Neuronal stem cell (in vitro differentiated cells): Measurements from ENCODE around the gene DOHH.
A peak's percentile ranks its signal among the peaks of the same experiment; 100 is the strongest.

Source experiments
- DNase-seq: peaks from one replicate; pipeline ENCODE4 v3.0.0-alpha.2; 2013; ENCODE audit warnings: low spot score
- H2AFZ ChIP-seq: one replicate; pipeline ENCODE4 v1.6.1; 2013; ENCODE audit warnings: mild to moderate bottlenecking, low read length, inconsistent platforms
- H2AK5ac ChIP-seq: 2 replicates; pipeline ENCODE4 v1.6.1; 2013; ENCODE audit warnings: low read depth, mild to moderate bottlenecking, inconsistent platforms, low read length, moderate library complexity, mixed read lengths
- H2BK120ac ChIP-seq: 2 replicates; pipeline ENCODE4 v1.6.1; 2013; ENCODE audit warnings: low read depth, mild to moderate bottlenecking, inconsistent platforms, low read length, moderate library complexity, mixed read lengths
- H2BK12ac ChIP-seq: one replicate; pipeline ENCODE4 v1.6.1; 2013; ENCODE audit warnings: low read length, inconsistent platforms
- H2BK15ac ChIP-seq: 2 replicates; pipeline ENCODE4 v1.6.1; 2013; ENCODE audit warnings: mild to moderate bottlenecking, low read length, inconsistent platforms, mixed read lengths
- H2BK5ac ChIP-seq: one replicate; pipeline ENCODE4 v1.6.1; 2013; ENCODE audit warnings: inconsistent platforms, mild to moderate bottlenecking, low read length, moderate library complexity
- H3K14ac ChIP-seq: one replicate; pipeline ENCODE4 v1.6.1; 2013; ENCODE audit warnings: low read length, inconsistent platforms
- H3K18ac ChIP-seq: 2 replicates; pipeline ENCODE4 v1.6.1; 2013; ENCODE audit warnings: low read length, inconsistent platforms
- H3K23ac ChIP-seq: 2 replicates; pipeline ENCODE4 v1.6.1; 2013; ENCODE audit warnings: low read depth, mild to moderate bottlenecking, mixed read lengths, low read length, inconsistent platforms; ENCODE audit not compliant: poor library complexity
- H3K27ac ChIP-seq: replicated peaks from 3 replicates; pipeline ENCODE4 v1.5.1; 2013; ENCODE audit warnings: low read length, inconsistent platforms
- H3K27me3 ChIP-seq, 3 experiments: 2 replicates each; pipeline ENCODE4 v1.6.1; 2013; ENCODE audit warnings: low read length in 3 of 3, mild to moderate bottlenecking in 2 of 3, inconsistent platforms in 1 of 3, low read depth in 1 of 3, mixed read lengths in 1 of 3, moderate library complexity in 1 of 3; ENCODE audit not compliant: control insufficient read depth in 3 of 3, insufficient read depth in 3 of 3
- H3K36me3 ChIP-seq, 2 donors: replicated peaks in 1 of 2; 2 replicates each; pipeline ENCODE4 v1.6.1; 2013; ENCODE audit warnings: low read length in 2 of 2; ENCODE audit not compliant: control insufficient read depth in 2 of 2, insufficient read depth in 2 of 2
- H3K4ac ChIP-seq: 2 replicates; pipeline ENCODE4 v1.6.1; 2013; ENCODE audit warnings: inconsistent platforms, mild to moderate bottlenecking, low read length, moderate library complexity
- H3K4me1 ChIP-seq, 2 donors: 1 replicate in 1 of 2; 2 replicates in 1 of 2; pipeline ENCODE4 v1.6.1; 2013; ENCODE audit warnings: low read length in 2 of 2, low read depth in 1 of 2; ENCODE audit not compliant: control insufficient read depth in 2 of 2, insufficient read depth in 1 of 2
- H3K4me2 ChIP-seq: one replicate; pipeline ENCODE4 v1.6.1; 2013; ENCODE audit warnings: mild to moderate bottlenecking, low read length, inconsistent platforms; ENCODE audit not compliant: insufficient read depth, poor library complexity, severe bottlenecking
- H3K4me3 ChIP-seq, 2 donors: 2 replicates each; pipeline ENCODE4 v1.5.1; 2013; ENCODE audit warnings: low read length in 2 of 2, mild to moderate bottlenecking in 2 of 2, inconsistent platforms in 1 of 2, moderate library complexity in 1 of 2
- H3K79me1 ChIP-seq: one replicate; pipeline ENCODE4 v1.6.1; 2013; ENCODE audit warnings: low read depth, mild to moderate bottlenecking, inconsistent platforms, low read length, moderate library complexity
- H3K9ac ChIP-seq: one replicate; pipeline ENCODE4 v1.6.1; 2013; ENCODE audit warnings: mild to moderate bottlenecking, low read depth, low read length, inconsistent platforms; ENCODE audit not compliant: poor library complexity
- H3K9me3 ChIP-seq, 2 donors: replicated peaks in 1 of 2; 2 replicates each; pipeline versions ENCODE3 to v1.6.1; 2013; ENCODE audit warnings: low read length in 2 of 2, mild to moderate bottlenecking in 2 of 2, inconsistent platforms in 1 of 2, low read depth in 1 of 2, mixed read lengths in 1 of 2, moderate library complexity in 1 of 2; ENCODE audit not compliant: control insufficient read depth in 2 of 2, insufficient read depth in 1 of 2
- H4K8ac ChIP-seq: one replicate; pipeline ENCODE4 v1.6.1; 2013; ENCODE audit warnings: low read depth, mild to moderate bottlenecking, inconsistent platforms, low read length, moderate library complexity
- H4K91ac ChIP-seq: one replicate; pipeline ENCODE4 v1.6.1; 2013; ENCODE audit warnings: low read length, low read depth, mild to moderate bottlenecking, inconsistent platforms; ENCODE audit not compliant: poor library complexity
- WGBS, 2 donors: extraction: QIAGEN DNeasy Blood & Tissue Kit; methylation state at CpG; one replicate each; pipeline ENCODE4 v1.1.7; 2013; ENCODE audit warnings: missing lambda C conversion rate in 2 of 2, mixed read lengths in 1 of 2; ENCODE audit not compliant: insufficient read length in 2 of 2, insufficient replicate concordance in 1 of 2; ENCODE audit errors: extremely low coverage in 2 of 2; 5-methylcytosine and 5-hydroxymethylcytosine counted together

DOHH gene

DNA sequence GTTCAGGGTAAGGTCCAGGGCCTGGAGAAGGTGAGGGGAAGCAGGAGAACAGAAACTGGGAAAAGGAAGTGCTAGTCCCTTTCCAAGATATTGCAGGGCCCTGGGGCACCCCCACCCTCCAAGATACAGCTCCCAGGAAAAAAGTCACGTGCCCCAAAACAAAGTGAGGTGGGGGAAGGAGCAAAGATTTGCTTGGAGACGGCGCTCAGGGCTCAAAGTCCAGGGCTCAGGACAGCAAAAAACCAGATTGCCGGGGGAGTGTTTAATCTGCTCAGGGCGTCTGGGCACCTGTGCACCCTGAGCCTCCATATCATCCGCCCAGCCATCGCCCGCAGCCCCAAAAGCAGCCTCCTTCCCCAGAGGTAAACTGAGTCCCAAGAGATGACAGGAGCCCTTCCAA lies 26.5 kb downstream of the DOHH start:
- Histone ChIP-seq H3K4me1 (no peaks in the 10 kb centered on the region), H3K23ac (peak overlapping the region; percentile 61), H3K14ac (no peak overlapping the region), H3K9ac (no peak overlapping the region), H3K4me3 (no peak overlapping the region), H3K27ac (no peak overlapping the region), H3K27me3 (peaks cover 0 to 24% (median 9%) of the 10 kb centered on the region in 3 experiments), H3K9me3 (peaks cover 0 to 6% of the 10 kb centered on the region in 2 donors), H2BK5ac (no peak overlapping the region), H4K8ac (no peak overlapping the region), H2AK5ac (peak overlapping the region; percentile 37), H3K36me3 (no peaks in the 10 kb centered on the region), H3K4me2 (no peak overlapping the region), H2AFZ (no peak overlapping the region), H3K4ac (no peak overlapping the region), H3K18ac (no peak overlapping the region), H2BK12ac (no peak overlapping the region), H4K91ac (no peak overlapping the region), H2BK15ac (no peak overlapping the region), H3K79me1 (no peaks in the 10 kb centered on the region), H2BK120ac (no peak overlapping the region)
- no peak for DNase-seq
- no CpG with 5 or more reads among the region's 8 CpGs for WGBS, 2 donors

DNA sequence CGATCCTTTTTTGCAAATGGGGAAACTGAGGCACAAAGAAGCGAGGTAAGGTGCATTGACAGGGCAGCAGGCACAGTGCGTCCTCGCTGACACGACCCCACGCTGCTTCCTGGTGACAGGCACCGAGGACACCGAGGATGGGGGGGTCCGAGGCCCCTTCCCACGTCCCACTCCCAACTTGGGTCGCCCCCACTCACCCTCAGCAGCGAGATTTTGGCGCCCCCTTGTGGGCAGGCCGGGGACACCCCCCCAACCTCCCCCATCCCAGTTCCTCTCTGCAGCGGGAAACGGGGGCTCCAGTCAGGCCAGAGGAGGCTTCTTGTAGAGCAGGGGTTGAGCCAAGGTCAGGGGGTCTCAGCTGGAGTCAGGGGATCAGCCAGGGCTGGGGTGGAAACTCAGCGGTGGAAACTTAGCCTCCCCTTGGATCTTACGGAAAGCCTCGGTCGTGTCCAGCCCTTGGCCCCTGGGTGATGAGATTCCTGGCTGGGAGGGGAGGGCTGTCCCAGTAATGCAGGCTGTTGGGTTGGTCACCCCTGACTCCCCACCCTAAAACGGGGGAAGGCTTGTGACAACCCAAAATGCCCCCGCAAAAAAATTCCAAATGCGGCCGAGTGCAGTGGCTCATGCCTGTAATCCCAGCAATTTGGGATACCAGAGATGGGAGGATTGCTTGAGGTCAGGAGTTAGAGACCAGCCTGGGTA lies 28.4 kb downstream of the DOHH start:
- Histone ChIP-seq H3K9me3 (peaks cover 0 to 11% of the 10 kb centered on the region in 2 donors), H3K14ac (no peak overlapping the region), H4K91ac (no peak overlapping the region), H3K4me1 (no peaks in the 10 kb centered on the region), H3K18ac (no peak overlapping the region), H2BK5ac (no peak overlapping the region), H2BK12ac (no peak overlapping the region), H4K8ac (no peak overlapping the region), H3K9ac (no peak overlapping the region), H3K27ac (no peak overlapping the region), H3K79me1 (no peaks in the 10 kb centered on the region), H3K4me3 (no peak overlapping the region), H3K27me3 (peaks cover 0 to 16% (median 7%) of the 10 kb centered on the region in 3 experiments), H2BK15ac (peak overlapping the region; percentile 38), H3K23ac (peak overlapping the region; percentile 81), H2AFZ (no peak overlapping the region), H3K4me2 (no peak overlapping the region), H2BK120ac (no peak overlapping the region), H3K36me3 (no peaks in the 10 kb centered on the region), H2AK5ac (peak overlapping the region; percentile 83), H3K4ac (no peak overlapping the region)
- DNase-seq = no peak
- WGBS, 2 donors = no CpG with 5 or more reads among the region's 24 CpGs

DNA sequence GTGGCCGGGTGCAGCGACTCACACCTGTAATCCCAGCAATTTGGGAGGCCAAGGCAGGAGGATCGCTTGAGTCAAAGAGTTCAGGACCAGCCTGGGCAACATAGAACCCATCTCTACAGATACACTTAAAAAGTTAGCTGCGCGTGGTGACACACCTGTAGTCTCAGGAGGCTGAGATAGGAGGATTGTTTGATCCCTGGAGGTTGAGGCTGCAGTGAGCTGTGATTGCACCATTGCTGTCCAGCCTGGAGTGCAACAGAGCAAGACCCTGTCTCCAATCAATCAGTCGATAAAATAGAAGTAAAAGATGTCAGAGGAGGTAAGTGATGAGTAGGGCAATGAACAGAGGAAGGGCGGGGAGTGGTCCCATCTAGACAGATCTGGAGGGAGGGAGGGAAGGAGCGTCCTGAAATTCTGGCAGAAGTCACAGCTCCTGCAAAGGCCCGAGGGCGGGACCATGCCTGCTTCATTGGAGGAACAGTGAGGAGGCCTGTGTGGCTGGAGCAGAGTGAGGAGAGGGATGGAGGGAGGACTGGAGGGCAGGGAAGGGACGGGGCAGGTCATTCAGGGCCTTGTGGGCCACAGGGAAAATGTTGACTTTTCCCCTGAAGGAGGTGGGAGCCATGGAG lies 29.9 kb downstream of the DOHH start:
- Histone ChIP-seq H2BK12ac (no peak overlapping the region), H3K27me3 (peaks cover 0 to 19% (median 18%) of the 10 kb centered on the region in 3 experiments), H4K91ac (peak overlapping the region; percentile 30), H3K36me3 (no peaks in the 10 kb centered on the region), H3K4ac (no peak overlapping the region), H3K79me1 (no peaks in the 10 kb centered on the region), H3K14ac (peak overlapping the region; percentile 38), H3K9me3 (peaks cover 0 to 16% of the 10 kb centered on the region in 2 donors), H3K4me3 (no peak overlapping the region), H2BK120ac (no peak overlapping the region), H2AFZ (no peak overlapping the region), H3K18ac (no peak overlapping the region), H3K27ac (no peak overlapping the region), H2BK15ac (no peak overlapping the region), H3K23ac (peak overlapping the region; percentile 55), H3K4me2 (no peak overlapping the region), H2BK5ac (no peak overlapping the region), H2AK5ac (no peak overlapping the region), H3K4me1 (no peaks in the 10 kb centered on the region), H3K9ac (no peak overlapping the region), H4K8ac (peak overlapping the region; percentile 17)
- no CpG with 5 or more reads among the region's 11 CpGs for WGBS, 2 donors
- DNase-seq = no peak

DNA sequence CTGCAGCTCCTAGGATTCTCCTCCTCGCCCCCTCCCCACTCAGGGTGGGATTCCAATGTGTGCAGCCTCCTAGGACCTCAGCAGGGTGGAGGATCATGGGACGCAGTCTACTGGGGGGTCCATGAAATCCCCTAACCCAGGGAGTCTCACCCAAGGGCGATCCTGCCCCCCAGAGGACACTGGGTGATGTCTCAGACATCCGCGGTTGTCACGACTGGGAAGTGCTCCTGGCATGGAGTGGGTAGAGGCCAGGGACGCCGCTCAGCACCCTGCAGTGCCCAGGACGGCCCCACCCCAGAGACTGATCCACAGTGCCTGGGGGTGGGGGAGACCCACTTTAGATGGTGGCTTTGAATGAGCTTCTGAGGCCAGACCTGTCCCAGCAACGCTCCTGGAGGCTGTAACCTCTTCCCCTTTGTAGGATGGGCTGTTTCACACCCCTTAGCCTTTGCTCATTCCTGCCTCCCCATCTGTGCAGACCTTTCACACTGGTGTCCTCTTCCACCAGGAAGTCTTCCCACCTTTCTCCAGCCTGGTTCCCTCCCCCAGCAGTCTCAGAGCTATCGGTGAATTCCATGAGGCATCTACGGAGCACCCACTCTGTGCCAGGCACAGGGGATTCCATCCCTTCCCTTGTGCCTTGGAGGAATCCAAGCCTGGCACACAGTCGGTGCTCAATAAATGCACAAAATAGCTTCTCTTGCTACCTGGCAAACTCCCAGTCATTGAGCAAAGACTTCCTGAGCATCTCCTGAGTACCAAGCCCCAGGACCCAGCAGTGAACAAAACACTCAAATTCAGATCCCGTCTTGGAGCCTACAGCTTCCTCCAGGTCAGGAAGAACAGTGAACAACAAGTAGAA lies 30.6 kb downstream of the DOHH start:
- H3K27me3 ChIP-seq = peaks cover 2 to 21% (median 15%) of the 10 kb centered on the region in 3 experiments

More for the DNA sequence above, 30.6 kb downstream of the DOHH start:
- Histone ChIP-seq H3K79me1 (no peaks in the 10 kb centered on the region), H4K8ac (no peak overlapping the region), H3K9me3 (peaks cover 0 to 16% of the 10 kb centered on the region in 2 donors), H3K4me3 (no peak overlapping the region), H3K27ac (no peak overlapping the region), H3K18ac (peak overlapping the region; percentile 18), H2AFZ (no peak overlapping the region), H2AK5ac (peak overlapping the region; percentile 37), H4K91ac (no peak overlapping the region), H2BK5ac (no peak overlapping the region), H3K4ac (peak overlapping the region; percentile 42), H3K23ac (no peak overlapping the region), H3K4me1 (no peaks in the 10 kb centered on the region), H3K4me2 (no peak overlapping the region), H2BK15ac (no peak overlapping the region), H3K14ac (no peak overlapping the region), H3K9ac (no peak overlapping the region), H2BK120ac (no peak overlapping the region), H3K36me3 (no peaks in the 10 kb centered on the region), H2BK12ac (no peak overlapping the region)
- WGBS, 2 donors = no CpG with 5 or more reads among the region's 14 CpGs
- no peak for DNase-seq
